CD8-positive, alpha-beta memory T cell (primary cell): ENCODE data around the gene NEO1. TPM values are rescaled to one million over a fixed set of nuclear protein-coding genes. Genes with fewer than 3 reads are reported as not detected.

ENCODE experiments used
- CTCF ChIA-PET: fragments of 350-600 bp; sonication (Branson Sonifier 250); formaldehyde crosslinking; loops from one replicate; lab custom pipeline; 2021; ENCODE audit warnings: antibody characterized with exemption; lab: Charles Lee
- POLR2A ChIA-PET: fragments of 350-600 bp; sonication (Branson Sonifier 250); formaldehyde crosslinking; loops from one replicate; lab custom pipeline; 2021; ENCODE audit warnings: antibody characterized with exemption; lab: Charles Lee
- DNase-seq, 5 donors: peaks; one replicate each; pipeline versions ENCODE4 v3.0.0 to v3.0.0-alpha.2; 2020 to 2022; ENCODE audit warnings: mixed read lengths in 1 of 5
- H3K27ac ChIP-seq: one replicate; pipeline ENCODE4 v1.7.0; 2013; ENCODE audit warnings: low read depth, mild to moderate bottlenecking, low read length, moderate library complexity
- H3K27me3 ChIP-seq: 2 replicates; pipeline ENCODE4 v1.7.0; 2013; ENCODE audit warnings: low read length, mild to moderate bottlenecking; ENCODE audit not compliant: insufficient read depth, poor library complexity, severe bottlenecking
- H3K36me3 ChIP-seq: 2 replicates; pipeline ENCODE4 v1.7.0; 2013; ENCODE audit warnings: mild to moderate bottlenecking, low read length, moderate library complexity; ENCODE audit not compliant: insufficient read depth
- H3K4me1 ChIP-seq: 2 replicates; pipeline ENCODE4 v1.7.0; 2013; ENCODE audit warnings: mild to moderate bottlenecking, low read length, moderate library complexity; ENCODE audit not compliant: insufficient read depth
- H3K4me3 ChIP-seq: 2 replicates; pipeline ENCODE4 v1.7.0; 2013; ENCODE audit warnings: mild to moderate bottlenecking, low read length
- H3K9me3 ChIP-seq: 2 replicates; pipeline ENCODE4 v1.7.0; 2013; ENCODE audit warnings: mild to moderate bottlenecking, low read length
- H3K27ac Mint-ChIP-seq, 8 donors: one replicate each; pipeline ENCODE4 v1.8.0; 2020 to 2021; ENCODE audit warnings: mixed read lengths in 8 of 8, mild to moderate bottlenecking in 6 of 8, inconsistent platforms in 3 of 8, moderate library complexity in 3 of 8
- H3K27me3 Mint-ChIP-seq, 2 donors: one replicate each; pipeline ENCODE4 v1.8.0; 2020 to 2021; ENCODE audit warnings: mixed read lengths in 2 of 2, mild to moderate bottlenecking in 1 of 2, moderate library complexity in 1 of 2
- H3K36me3 Mint-ChIP-seq, 3 donors: one replicate each; pipeline ENCODE4 v1.8.0; 2020 to 2021; ENCODE audit warnings: mixed read lengths in 3 of 3, inconsistent platforms in 1 of 3, mild to moderate bottlenecking in 1 of 3
- H3K4me1 Mint-ChIP-seq, 3 donors: one replicate each; pipeline ENCODE4 v1.8.0; 2020 to 2021; ENCODE audit warnings: mixed read lengths in 3 of 3, inconsistent platforms in 1 of 3, mild to moderate bottlenecking in 1 of 3
- H3K4me3 Mint-ChIP-seq, 7 donors: one replicate each; pipeline ENCODE4 v1.8.0; 2020 to 2021; ENCODE audit warnings: mixed read lengths in 7 of 7, mild to moderate bottlenecking in 6 of 7, moderate library complexity in 4 of 7, inconsistent platforms in 2 of 7
- H3K9me3 Mint-ChIP-seq, 5 donors: one replicate each; pipeline ENCODE4 v1.8.0; 2020 to 2022; ENCODE audit warnings: mixed read lengths in 5 of 5, mild to moderate bottlenecking in 3 of 5, moderate library complexity in 2 of 5, inconsistent platforms in 1 of 5
- polyA plus RNA-seq: library from polyadenylated mRNA; unstranded; fragments of 300-500 nt; fragmentation: Illumina TruSeq; gene quantifications from one replicate; pipeline ENCODE4 v1.2.3, GENCODE V29; 2021
- total RNA-seq, 2 experiments: library from RNA; stranded (reverse); gene quantifications; one replicate each; pipeline ENCODE4 v1.2.3, GENCODE V29; 2021

The NEO1 gene
- total and polyA plus RNA-seq, 3 experiments from 2014 or later: 3.9 to 9.1 (median 6.5) TPM

GRCh38 chr15:73318463-73319351 lies 266.4 kb downstream of the NEO1 start:
- Mint-ChIP-seq H3K9me3 (no peaks in the 10 kb centered on the region), H3K36me3 (no peaks in the 10 kb centered on the region), H3K4me1 (peaks cover 0 to 3% (median 1%) of the 10 kb centered on the region in 3 donors), H3K4me3 (no peak overlapping the region), H3K27ac (no peak overlapping the region), H3K27me3 (peaks cover 15 to 42% of the 10 kb centered on the region in 2 donors)
- ChIA-PET POLR2A (no interaction called here), CTCF (no interaction called here)
- Histone ChIP-seq H3K4me3 (no peak overlapping the region), H3K36me3 (no peaks in the 10 kb centered on the region), H3K27ac (no peak overlapping the region), H3K9me3 (no peaks in the 10 kb centered on the region), H3K27me3 (no peaks in the 10 kb centered on the region), H3K4me1 (no peaks in the 10 kb centered on the region)
- no peak for DNase-seq

GRCh38 chr15:73319460-73320245 lies 267.4 kb downstream of the NEO1 start:
- ChIA-PET POLR2A (no interaction called here), CTCF (no interaction called here)
- H3K9me3 ChIP-seq: no peaks in the 10 kb centered on the region
- H3K27me3 ChIP-seq: no peaks in the 10 kb centered on the region
- no peak overlapping the region for H3K27ac ChIP-seq
- H3K4me3 ChIP-seq: no peak overlapping the region
- no peak overlapping the region for H3K4me3 Mint-ChIP-seq
- no peak for DNase-seq
- no peak overlapping the region for H3K27ac Mint-ChIP-seq
- H3K9me3 Mint-ChIP-seq: no peaks in the 10 kb centered on the region
- H3K36me3 Mint-ChIP-seq: no peaks in the 10 kb centered on the region
- H3K4me1 ChIP-seq: no peaks in the 10 kb centered on the region
- peaks cover 0 to 3% (median 1%) of the 10 kb centered on the region in 3 donors for H3K4me1 Mint-ChIP-seq
- H3K27me3 Mint-ChIP-seq: peaks cover 21 to 40% of the 10 kb centered on the region in 2 donors
- H3K36me3 ChIP-seq: no peaks in the 10 kb centered on the region

- H3K4me3 Mint-ChIP-seq: no peak overlapping the region
- no peaks in the 10 kb centered on the region for H3K4me1 ChIP-seq
- H3K36me3 Mint-ChIP-seq: no peaks in the 10 kb centered on the region
- ChIA-PET CTCF (no interaction called here), POLR2A (no interaction called here)
- no peaks in the 10 kb centered on the region for H3K27me3 ChIP-seq
- H3K4me3 ChIP-seq: no peak overlapping the region
- no peak overlapping the region for H3K27ac Mint-ChIP-seq
- DNase-seq: no peak
- peaks cover 0 to 5% (median 4%) of the 10 kb centered on the region in 3 donors for H3K4me1 Mint-ChIP-seq
- no peak overlapping the region for H3K27ac ChIP-seq
- H3K9me3 ChIP-seq: no peaks in the 10 kb centered on the region
- H3K9me3 Mint-ChIP-seq: no peaks in the 10 kb centered on the region
- H3K36me3 ChIP-seq: no peaks in the 10 kb centered on the region
- peaks cover 23 to 34% of the 10 kb centered on the region in 2 donors for H3K27me3 Mint-ChIP-seq
Observed at GRCh38 chr15:73320619-73321180, 268.4 kb downstream of the NEO1 start.

- DNase-seq: no peak
- POLR2A ChIA-PET: no interaction called here
- H3K36me3 Mint-ChIP-seq: no peaks in the 10 kb centered on the region
- H3K27me3 Mint-ChIP-seq: peaks cover 23 to 34% of the 10 kb centered on the region in 2 donors
- no peaks in the 10 kb centered on the region for H3K9me3 ChIP-seq
- H3K27ac ChIP-seq: no peak overlapping the region
- no peaks in the 10 kb centered on the region for H3K4me1 ChIP-seq
- CTCF ChIA-PET: no interaction called here
- H3K4me3 Mint-ChIP-seq: no peak overlapping the region
- no peak overlapping the region for H3K27ac Mint-ChIP-seq
- no peaks in the 10 kb centered on the region for H3K9me3 Mint-ChIP-seq
- no peaks in the 10 kb centered on the region for H3K27me3 ChIP-seq
- no peaks in the 10 kb centered on the region for H3K36me3 ChIP-seq
- H3K4me1 Mint-ChIP-seq: peaks cover 0 to 7% (median 5%) of the 10 kb centered on the region in 3 donors
- no peak overlapping the region for H3K4me3 ChIP-seq
Observed at GRCh38 chr15:73321496-73322450, 269.5 kb downstream of the NEO1 start.

- Histone ChIP-seq H3K36me3 (no peaks in the 10 kb centered on the region), H3K27ac (no peak overlapping the region), H3K4me1 (no peaks in the 10 kb centered on the region), H3K9me3 (no peaks in the 10 kb centered on the region), H3K4me3 (no peak overlapping the region), H3K27me3 (no peaks in the 10 kb centered on the region)
- H3K36me3 Mint-ChIP-seq: no peaks in the 10 kb centered on the region
- CTCF ChIA-PET: no interaction called here
- H3K4me3 Mint-ChIP-seq: no peak overlapping the region
- POLR2A ChIA-PET: no interaction called here
- peaks cover 28% of the 10 kb centered on the region in 2 donors for H3K27me3 Mint-ChIP-seq
- H3K9me3 Mint-ChIP-seq: no peaks in the 10 kb centered on the region
- no peak for DNase-seq
- peaks cover 0 to 7% (median 5%) of the 10 kb centered on the region in 3 donors for H3K4me1 Mint-ChIP-seq
- H3K27ac Mint-ChIP-seq: no peak overlapping the region
Observed at GRCh38 chr15:73322665-73323373, 270.6 kb downstream of the NEO1 start.

- Mint-ChIP-seq H3K4me3 (no peak overlapping the region), H3K27me3 (peaks cover 26 to 27% of the 10 kb centered on the region in 2 donors), H3K27ac (no peak overlapping the region), H3K9me3 (no peaks in the 10 kb centered on the region), H3K4me1 (peaks cover 0 to 7% (median 5%) of the 10 kb centered on the region in 3 donors), H3K36me3 (no peaks in the 10 kb centered on the region)
- no peak overlapping the region for H3K4me3 ChIP-seq
- no peaks in the 10 kb centered on the region for H3K9me3 ChIP-seq
- no peaks in the 10 kb centered on the region for H3K27me3 ChIP-seq
- no peak overlapping the region for H3K27ac ChIP-seq
- no peaks in the 10 kb centered on the region for H3K4me1 ChIP-seq
- POLR2A ChIA-PET: no interaction called here
- no peak for DNase-seq
- CTCF ChIA-PET: no interaction called here
- no peaks in the 10 kb centered on the region for H3K36me3 ChIP-seq
Observed at GRCh38 chr15:73323374-73323955, 271.2 kb downstream of the NEO1 start.

GRCh38 chr15:73323956-73324355 lies 271.7 kb downstream of the NEO1 start:
- peaks cover 24 to 27% of the 10 kb centered on the region in 2 donors for H3K27me3 Mint-ChIP-seq
- no peak overlapping the region for H3K27ac Mint-ChIP-seq
- H3K27ac ChIP-seq: no peak overlapping the region
- H3K4me1 ChIP-seq: no peaks in the 10 kb centered on the region
- ChIA-PET POLR2A (no interaction called here), CTCF (no interaction called here)
- peaks cover 0 to 7% (median 5%) of the 10 kb centered on the region in 3 donors for H3K4me1 Mint-ChIP-seq
- no peak overlapping the region for H3K4me3 Mint-ChIP-seq
- H3K36me3 Mint-ChIP-seq: no peaks in the 10 kb centered on the region
- no peaks in the 10 kb centered on the region for H3K36me3 ChIP-seq
- no peaks in the 10 kb centered on the region for H3K9me3 ChIP-seq
- no peak for DNase-seq
- no peak overlapping the region for H3K4me3 ChIP-seq
- H3K27me3 ChIP-seq: no peaks in the 10 kb centered on the region
- H3K9me3 Mint-ChIP-seq: no peaks in the 10 kb centered on the region
